ENCODE measurements around the gene RIMBP3C. TPM values are rescaled to one million over a fixed set of nuclear protein-coding genes. Genes with fewer than 3 reads are reported as not detected.
"Not testable (repeated sequence)": the region's sequence is repeated elsewhere in the genome, so short reads cannot be mapped to it uniquely, and the experiment has no call there.

RIMBP3C gene
- total RNA-seq (not detected), polyA plus RNA-seq (under 1 TPM; 0.01 to 0.04 (median 0.04) TPM)
- long read RNA-seq, donor 1: 0 reads
- long read RNA-seq, donor 2: 0 reads

GRCh38 chr22:21551361-21551760 lies at the start of gene RIMBP3C:
RIMBP3C (minus strand) TSS chr22:21551461; CDS start chr22:21550976, 485 bp downstream.
- intact Hi-C loops (cut with DNase I); H3K4me3 ChIP-seq; DNase-seq; H3K27ac ChIP-seq; H3K27me3 ChIP-seq (ENCODE audit: insufficient read depth in 3 of 3, low read length in 2 of 3); ATAC-seq; H3K9me3 ChIP-seq; H3K36me3 ChIP-seq (ENCODE audit: insufficient read depth in 1 of 2, low read depth in 1 of 2); H3K4me1 ChIP-seq: not testable (repeated sequence)
- no CpG with 5 or more reads among the region's 4 CpGs for WGBS, 3 donors

GRCh38 chr22:21599053-21599893 lies 48.0 kb upstream of the RIMBP3C start:
- no peak for DNase-seq
- WGBS, 3 donors: 87 to 90% (median 89%) methylated on average over 6 of the region's 6 CpGs
- no peaks in the 10 kb centered on the region for H3K9me3 ChIP-seq
- H3K27ac ChIP-seq: no peak overlapping the region
- H3K36me3 ChIP-seq (ENCODE audit: insufficient read depth in 1 of 2, low read depth in 1 of 2): peaks cover under 1 to 21% of the 10 kb centered on the region in 2 donors
- ATAC-seq: no peak
- no peak for TF ChIP-seq CTCF (IDR thresholded peaks at IDR 0.05)
- no peak overlapping the region for H3K4me3 ChIP-seq
- peaks cover 7% of the 10 kb centered on the region for H3K4me1 ChIP-seq
- no peaks in the 10 kb centered on the region for H3K27me3 ChIP-seq (ENCODE audit: insufficient read depth in 3 of 3, low read length in 2 of 3)
- intact Hi-C loops (cut with DNase I): no loop called here

GRCh38 chr22:21598302-21598701 lies 47.0 kb upstream of the RIMBP3C start:
- Histone ChIP-seq H3K27ac (no peak overlapping the region), H3K9me3 (no peaks in the 10 kb centered on the region), H3K27me3 (ENCODE audit: insufficient read depth in 3 of 3, low read length in 2 of 3) (no peaks in the 10 kb centered on the region), H3K4me1 (peaks cover 7% of the 10 kb centered on the region), H3K4me3 (no peak overlapping the region), H3K36me3 (ENCODE audit: insufficient read depth in 1 of 2, low read depth in 1 of 2) (peaks cover 4 to 31% of the 10 kb centered on the region in 2 donors)
- 86 to 89% (median 87%) methylated on average over 3 of the region's 3 CpGs for WGBS, 3 donors
- DNase-seq (no peak), ATAC-seq (no peak)
- intact Hi-C loops (cut with DNase I): no loop called here
- TF ChIP-seq CTCF (IDR thresholded peaks at IDR 0.05): no peak

GRCh38 chr22:21596356-21597135 lies 45.3 kb upstream of the RIMBP3C start:
- intact Hi-C loops (cut with DNase I); H3K27ac ChIP-seq; ATAC-seq; DNase-seq; H3K27me3 ChIP-seq (ENCODE audit: insufficient read depth in 3 of 3, low read length in 2 of 3); H3K4me3 ChIP-seq; H3K9me3 ChIP-seq: not testable (repeated sequence)
- WGBS, 3 donors: 96 to 97% (median 96%) methylated on average over 13 of the region's 13 CpGs
- Histone ChIP-seq H3K36me3 (ENCODE audit: insufficient read depth in 1 of 2, low read depth in 1 of 2) (peaks cover 4 to 37% of the 10 kb centered on the region in 2 donors), H3K4me1 (peaks cover 18% of the 10 kb centered on the region)

- no peak for TF ChIP-seq CTCF (IDR thresholded peaks at IDR 0.05)
- Histone ChIP-seq H3K4me3 (no peak overlapping the region), H3K9me3 (no peaks in the 10 kb centered on the region), H3K4me1 (peaks cover 34% of the 10 kb centered on the region), H3K27ac (no peak overlapping the region), H3K36me3 (ENCODE audit: insufficient read depth in 1 of 2, low read depth in 1 of 2) (peaks cover 4 to 37% of the 10 kb centered on the region in 2 donors), H3K27me3 (ENCODE audit: insufficient read depth in 3 of 3, low read length in 2 of 3) (no peaks in the 10 kb centered on the region)
- ATAC-seq (no peak), DNase-seq (no peak)
- WGBS, 3 donors: 42 to 48% (median 43%) methylated on average over 5 of the region's 5 CpGs
- intact Hi-C loops (cut with DNase I): loop anchor here in 1 of 2 donors (5.0 kb wide), 1 partner anchor 32 kb away; no protein-coding TSS in a partner anchor
Observed at GRCh38 chr22:21594865-21595452, 43.7 kb upstream of the RIMBP3C start.
